Measurements from ENCODE around the gene UBASH3A.

- TF ChIP-seq, protein P1, sequence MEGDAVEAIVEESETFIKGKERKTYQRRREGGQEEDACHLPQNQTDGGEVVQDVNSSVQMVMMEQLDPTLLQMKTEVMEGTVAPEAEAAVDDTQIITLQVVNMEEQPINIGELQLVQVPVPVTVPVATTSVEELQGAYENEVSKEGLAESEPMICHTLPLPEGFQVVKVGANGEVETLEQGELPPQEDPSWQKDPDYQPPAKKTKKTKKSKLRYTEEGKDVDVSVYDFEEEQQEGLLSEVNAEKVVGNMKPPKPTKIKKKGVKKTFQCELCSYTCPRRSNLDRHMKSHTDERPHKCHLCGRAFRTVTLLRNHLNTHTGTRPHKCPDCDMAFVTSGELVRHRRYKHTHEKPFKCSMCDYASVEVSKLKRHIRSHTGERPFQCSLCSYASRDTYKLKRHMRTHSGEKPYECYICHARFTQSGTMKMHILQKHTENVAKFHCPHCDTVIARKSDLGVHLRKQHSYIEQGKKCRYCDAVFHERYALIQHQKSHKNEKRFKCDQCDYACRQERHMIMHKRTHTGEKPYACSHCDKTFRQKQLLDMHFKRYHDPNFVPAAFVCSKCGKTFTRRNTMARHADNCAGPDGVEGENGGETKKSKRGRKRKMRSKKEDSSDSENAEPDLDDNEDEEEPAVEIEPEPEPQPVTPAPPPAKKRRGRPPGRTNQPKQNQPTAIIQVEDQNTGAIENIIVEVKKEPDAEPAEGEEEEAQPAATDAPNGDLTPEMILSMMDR (conservative IDR thresholded peaks at IDR 0.05; ENCODE audit: low read length) = no peak
- no peak for TF ChIP-seq EZH2phosphoT487 (IDR thresholded peaks at IDR 0.05; ENCODE audit: borderline replicate concordance, low read depth, low read length)
Measured at GRCh38 chr21:42384989-42385388, 18.7 kb upstream of the UBASH3A start.
